ENCODE measurements around the gene KLF7. TPM values are rescaled to one million over a fixed set of nuclear protein-coding genes. Genes with fewer than 3 reads are reported as not detected.

KLF7 gene
- total and polyA plus RNA-seq, 2 donors (not counting 1 experiment from before 2014, with no cell fraction given), result 12.9 to 21.0 TPM

GRCh38 chr2:207115715-207116364 is 49.9 kb downstream of the KLF7 start:
- Histone ChIP-seq H3K27ac (ENCODE audit: insufficient read depth, low read length) (no peak overlapping the region), H3K27me3 (ENCODE audit: control insufficient read depth, insufficient read depth, low read length) (no peaks in the 10 kb centered on the region), H3K4me1 (ENCODE audit: control insufficient read depth, extremely low read depth, insufficient read depth, low read length) (no peaks in the 10 kb centered on the region), H4K20me1 (ENCODE audit: control insufficient read depth, extremely low read depth, insufficient read depth, low read length) (no peaks in the 10 kb centered on the region), H3K79me2 (ENCODE audit: control insufficient read depth, insufficient read depth, low read length) (peaks cover 70% of the 10 kb centered on the region), H2AFZ (ENCODE audit: low read length) (no peak overlapping the region), H3K4me3 (replicated peaks in 1 of 4; ENCODE audit: control extremely low read depth in 1 of 4, insufficient read depth in 1 of 4, low read depth in 3 of 4, low read length in 4 of 4) (no peak overlapping the region), H3K36me3 (ENCODE audit: control insufficient read depth, insufficient read depth, low read length) (no peaks in the 10 kb centered on the region), H3K9me3 (ENCODE audit: control insufficient read depth, insufficient read depth, low read depth, low read length) (no peaks in the 10 kb centered on the region), H3K9ac (ENCODE audit: insufficient read depth, low read length) (no peak overlapping the region), H3K4me2 (ENCODE audit: extremely low read depth, insufficient read depth, low read length) (peak overlapping the region; percentile 17)
- DNase-seq (ENCODE audit: low read depth in 2 of 2), result peak in 1 of 2 donors; percentile 68
- no peak for TF ChIP-seq EZH2 (IDR thresholded peaks at IDR 0.05; ENCODE audit: low read length, missing control alignments)
- peak; percentile 6 to 25 for TF ChIP-seq CTCF (conservative IDR thresholded peaks at IDR 0.05 in 1 of 2, IDR thresholded peaks at IDR 0.05 in 1 of 2; ENCODE audit: low read depth in 1 of 2, low read length in 2 of 2)

GRCh38 chr2:207113414-207113813 is 52.3 kb downstream of the KLF7 start:
- Histone ChIP-seq H2AFZ (ENCODE audit: low read length) (no peak overlapping the region), H3K4me2 (ENCODE audit: extremely low read depth, insufficient read depth, low read length) (no peak overlapping the region), H3K4me3 (replicated peaks in 1 of 4; ENCODE audit: control extremely low read depth in 1 of 4, insufficient read depth in 1 of 4, low read depth in 3 of 4, low read length in 4 of 4) (no peak overlapping the region), H3K9ac (ENCODE audit: insufficient read depth, low read length) (no peak overlapping the region), H3K79me2 (ENCODE audit: control insufficient read depth, insufficient read depth, low read length) (peaks cover 60% of the 10 kb centered on the region), H3K27ac (ENCODE audit: insufficient read depth, low read length) (no peak overlapping the region), H4K20me1 (ENCODE audit: control insufficient read depth, extremely low read depth, insufficient read depth, low read length) (no peaks in the 10 kb centered on the region), H3K27me3 (ENCODE audit: control insufficient read depth, insufficient read depth, low read length) (no peaks in the 10 kb centered on the region), H3K36me3 (ENCODE audit: control insufficient read depth, insufficient read depth, low read length) (peaks cover 3% of the 10 kb centered on the region), H3K4me1 (ENCODE audit: control insufficient read depth, extremely low read depth, insufficient read depth, low read length) (no peaks in the 10 kb centered on the region), H3K9me3 (ENCODE audit: control insufficient read depth, insufficient read depth, low read depth, low read length) (no peaks in the 10 kb centered on the region)
- no peak for DNase-seq (ENCODE audit: low read depth in 2 of 2)
- TF ChIP-seq CTCF (conservative IDR thresholded peaks at IDR 0.05 in 1 of 2, IDR thresholded peaks at IDR 0.05 in 1 of 2; ENCODE audit: low read depth in 1 of 2, low read length in 2 of 2), result no peak
- TF ChIP-seq EZH2 (IDR thresholded peaks at IDR 0.05; ENCODE audit: low read length, missing control alignments), result no peak

- H2AFZ ChIP-seq (ENCODE audit: low read length), result no peak overlapping the region
- TF ChIP-seq CTCF (conservative IDR thresholded peaks at IDR 0.05 in 1 of 2, IDR thresholded peaks at IDR 0.05 in 1 of 2; ENCODE audit: low read depth in 1 of 2, low read length in 2 of 2) (no peak), EZH2 (IDR thresholded peaks at IDR 0.05; ENCODE audit: low read length, missing control alignments) (no peak)
- DNase-seq (ENCODE audit: low read depth in 2 of 2), result no peak
- no peaks in the 10 kb centered on the region for H3K27me3 ChIP-seq (ENCODE audit: control insufficient read depth, insufficient read depth, low read length)
- H4K20me1 ChIP-seq (ENCODE audit: control insufficient read depth, extremely low read depth, insufficient read depth, low read length), result no peaks in the 10 kb centered on the region
- peaks cover 54% of the 10 kb centered on the region for H3K79me2 ChIP-seq (ENCODE audit: control insufficient read depth, insufficient read depth, low read length)
- H3K27ac ChIP-seq (ENCODE audit: insufficient read depth, low read length), result no peak overlapping the region
- H3K4me2 ChIP-seq (ENCODE audit: extremely low read depth, insufficient read depth, low read length), result no peak overlapping the region
- no peak overlapping the region for H3K4me3 ChIP-seq (replicated peaks in 1 of 4; ENCODE audit: control extremely low read depth in 1 of 4, insufficient read depth in 1 of 4, low read depth in 3 of 4, low read length in 4 of 4)
- H3K36me3 ChIP-seq (ENCODE audit: control insufficient read depth, insufficient read depth, low read length), result peaks cover 3% of the 10 kb centered on the region
- no peaks in the 10 kb centered on the region for H3K9me3 ChIP-seq (ENCODE audit: control insufficient read depth, insufficient read depth, low read depth, low read length)
- no peak overlapping the region for H3K9ac ChIP-seq (ENCODE audit: insufficient read depth, low read length)
- no peaks in the 10 kb centered on the region for H3K4me1 ChIP-seq (ENCODE audit: control insufficient read depth, extremely low read depth, insufficient read depth, low read length)
These were observed 53.0 kb downstream of the KLF7 start for GRCh38 chr2:207112785-207113184.

Measured in fibroblast of lung (primary cell).